ENCODE results near the gene PPP1R14B. TPM values are rescaled to one million over a fixed set of nuclear protein-coding genes. Genes with fewer than 3 reads are reported as not detected.
A peak's percentile ranks its signal among the peaks of the same experiment; 100 is the strongest.

The PPP1R14B gene
- total and polyA plus RNA-seq, 2 of the 13 experiments (the other 11 are each of a cell fraction or from before 2014, with no cell fraction given) = 110 to 148 TPM

- TF ChIP-seq, protein P1, sequence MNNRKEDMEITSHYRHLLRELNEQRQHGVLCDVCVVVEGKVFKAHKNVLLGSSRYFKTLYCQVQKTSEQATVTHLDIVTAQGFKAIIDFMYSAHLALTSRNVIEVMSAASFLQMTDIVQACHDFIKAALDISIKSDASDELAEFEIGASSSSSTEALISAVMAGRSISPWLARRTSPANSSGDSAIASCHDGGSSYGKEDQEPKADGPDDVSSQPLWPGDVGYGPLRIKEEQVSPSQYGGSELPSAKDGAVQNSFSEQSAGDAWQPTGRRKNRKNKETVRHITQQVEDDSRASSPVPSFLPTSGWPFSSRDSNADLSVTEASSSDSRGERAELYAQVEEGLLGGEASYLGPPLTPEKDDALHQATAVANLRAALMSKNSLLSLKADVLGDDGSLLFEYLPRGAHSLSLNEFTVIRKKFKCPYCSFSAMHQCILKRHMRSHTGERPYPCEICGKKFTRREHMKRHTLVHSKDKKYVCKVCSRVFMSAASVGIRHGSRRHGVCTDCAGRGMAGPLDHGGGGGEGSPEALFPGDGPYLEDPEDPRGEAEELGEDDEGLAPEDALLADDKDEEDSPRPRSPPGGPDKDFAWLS (CRISPR knock-in tag; IDR thresholded peaks at IDR 0.05; ENCODE audit: borderline replicate concordance) = no peak
- TF ChIP-seq U2AF1 (optimal IDR thresholded peaks at IDR 0.05; ENCODE audit: low read depth, low read length) = peak; percentile 46
- 0 out of 4 replicates have a peak, but pooled peaks of 1 of the 2 experiments have one; percentile 3 for TF ChIP-seq NR2F1 (CRISPR knock-in tag; IDR thresholded peaks at IDR 0.05)
- TF ChIP-seq DDIT3 (CRISPR knock-in tag; IDR thresholded peaks at IDR 0.05) = no peak
- no peak for TF ChIP-seq TBP (CRISPR knock-in tag; IDR thresholded peaks at IDR 0.05)
- peak; percentile 29; the same call in 1 of the 2 replicates for TF ChIP-seq CTCF (CRISPR knock-in tag; IDR thresholded peaks at IDR 0.05)
- no peak; the same call in 1 of the 2 replicates for TF ChIP-seq ZNF891 (CRISPR knock-in tag; IDR thresholded peaks at IDR 0.05)
- TF ChIP-seq THAP8 (CRISPR knock-in tag; IDR thresholded peaks at IDR 0.05; ENCODE audit: borderline replicate concordance) = no peak; the same call in 1 of the 2 replicates
- peak; percentile 83 for TF ChIP-seq RBFOX2 (IDR thresholded peaks at IDR 0.05; ENCODE audit: low read depth, low read length)
- no peak for TF ChIP-seq GPBP1L1 (CRISPR knock-in tag; IDR thresholded peaks at IDR 0.05)
- TF ChIP-seq, protein P2, sequence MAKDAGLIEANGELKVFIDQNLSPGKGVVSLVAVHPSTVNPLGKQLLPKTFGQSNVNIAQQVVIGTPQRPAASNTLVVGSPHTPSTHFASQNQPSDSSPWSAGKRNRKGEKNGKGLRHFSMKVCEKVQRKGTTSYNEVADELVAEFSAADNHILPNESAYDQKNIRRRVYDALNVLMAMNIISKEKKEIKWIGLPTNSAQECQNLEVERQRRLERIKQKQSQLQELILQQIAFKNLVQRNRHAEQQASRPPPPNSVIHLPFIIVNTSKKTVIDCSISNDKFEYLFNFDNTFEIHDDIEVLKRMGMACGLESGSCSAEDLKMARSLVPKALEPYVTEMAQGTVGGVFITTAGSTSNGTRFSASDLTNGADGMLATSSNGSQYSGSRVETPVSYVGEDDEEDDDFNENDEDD (CRISPR knock-in tag; IDR thresholded peaks at IDR 0.05; ENCODE audit: borderline replicate concordance) = no peak
- TF ChIP-seq IKZF1 (IDR thresholded peaks at IDR 0.05) = no peak
- peak; percentile 59; the same call in 1 of the 2 replicates for TF ChIP-seq SRF (IDR thresholded peaks at IDR 0.05; ENCODE audit: low read depth, low read length)
- no peak for TF ChIP-seq CBX2 (IDR thresholded peaks at IDR 0.05; ENCODE audit: low read depth, low read length)
- no peak for TF ChIP-seq CBX2 (CRISPR knock-in tag; IDR thresholded peaks at IDR 0.05; ENCODE audit: low read depth)
- no peak for TF ChIP-seq ZNF274 (CRISPR knock-in tag; IDR thresholded peaks at IDR 0.05)
- peak; percentile 100 for TF ChIP-seq ELF1 (CRISPR knock-in tag; IDR thresholded peaks at IDR 0.05)
- peak; percentile 29 for TF ChIP-seq HNRNPH1 (optimal IDR thresholded peaks at IDR 0.05; ENCODE audit: low read depth, low read length)
- peak; percentile 88 for TF ChIP-seq GATAD1 (CRISPR knock-in tag; IDR thresholded peaks at IDR 0.05)
- no peak for TF ChIP-seq ZNF17 (CRISPR knock-in tag; IDR thresholded peaks at IDR 0.05)
- no peak for TF ChIP-seq ATM (IDR thresholded peaks at IDR 0.05; ENCODE audit: borderline replicate concordance)
- TF ChIP-seq TBX2 (CRISPR knock-in tag; IDR thresholded peaks at IDR 0.05; ENCODE audit: borderline replicate concordance) = peak; percentile 70
- TF ChIP-seq ZC3H13 (CRISPR knock-in tag; IDR thresholded peaks at IDR 0.05) = peak; percentile 88
These were observed 22.9 kb upstream of the PPP1R14B start (continued) for GRCh38 chr11:64269540-64270220.

All from HepG2 (cell line).